OCI-LY1 (cell line): ENCODE measurements around the gene SYK.

Experiments
- H2AFZ ChIP-seq: fragments of 200-600 bp; sonication (generic), shearing (Covaris generic); 2 replicates; pipeline ENCODE4 v1.6.0; 2014; ENCODE audit warnings: antibody characterized with exemption, mild to moderate bottlenecking, low read length
- H3F3A ChIP-seq: fragments of 200-600 bp; sonication (generic), shearing (Covaris generic); 2 replicates; pipeline ENCODE4 v1.6.0; 2014; ENCODE audit warnings: mild to moderate bottlenecking, antibody characterized with exemption, low read length, moderate library complexity; ENCODE audit not compliant: insufficient read depth
- H3K27ac ChIP-seq: fragments of 200-600 bp; sonication (generic); 2 replicates; pipeline ENCODE4 v1.5.1; 2014; ENCODE audit warnings: low read length, mixed run types, mild to moderate bottlenecking, low read depth; ENCODE audit not compliant: poor library complexity, severe bottlenecking
- H3K27me3 ChIP-seq: fragments of 200-600 bp; sonication (generic); 2 replicates; pipeline ENCODE4 v1.6.0; 2014; ENCODE audit warnings: antibody characterized with exemption, mild to moderate bottlenecking, low read length, moderate library complexity; ENCODE audit not compliant: insufficient read depth
- H3K36me3 ChIP-seq: fragments of 200-600 bp; sonication (generic); 2 replicates; pipeline ENCODE4 v1.6.1; 2014; ENCODE audit warnings: mild to moderate bottlenecking, antibody characterized with exemption, low read length, moderate library complexity, mixed read lengths; ENCODE audit not compliant: insufficient read depth
- H3K4me1 ChIP-seq: fragments of 200-600 bp; sonication (generic); 2 replicates; pipeline ENCODE4 v1.5.1; 2014; ENCODE audit warnings: mild to moderate bottlenecking, low read length, moderate library complexity; ENCODE audit not compliant: insufficient read depth, severe bottlenecking
- H3K4me2 ChIP-seq: fragments of 200-600 bp; sonication (generic), shearing (Covaris generic); 2 replicates; pipeline ENCODE4 v1.6.1; 2014; ENCODE audit warnings: low read length
- H3K4me3 ChIP-seq: fragments of 200-600 bp; sonication (generic); 2 replicates; pipeline ENCODE4 v1.5.1; 2014; ENCODE audit warnings: low read length, low read depth, mild to moderate bottlenecking, mixed read lengths; ENCODE audit not compliant: poor library complexity, severe bottlenecking
- H3K79me2 ChIP-seq: fragments of 200-600 bp; shearing (Covaris generic); 2 replicates; pipeline ENCODE4 v1.6.1; 2016; ENCODE audit warnings: mixed run types, low read length, mixed read lengths; ENCODE audit not compliant: insufficient read depth
- H3K9ac ChIP-seq: fragments of 200-600 bp; sonication (generic), shearing (Covaris generic); 2 replicates; pipeline ENCODE4 v1.6.1; 2014; ENCODE audit warnings: mild to moderate bottlenecking, low read length, mixed read lengths
- H3K9me2 ChIP-seq: fragments of 200-600 bp; sonication (generic), shearing (Covaris generic); 2 replicates; pipeline ENCODE4 v1.6.1; 2014; ENCODE audit warnings: low read depth, mild to moderate bottlenecking, low read length, mixed read lengths
- H3K9me3 ChIP-seq: fragments of 200-600 bp; shearing (Covaris generic); 2 replicates; pipeline ENCODE4 v1.6.1; 2014; ENCODE audit warnings: low read length, mixed read lengths
- H4K20me1 ChIP-seq: fragments of 200-600 bp; sonication (generic), shearing (Covaris generic); 2 replicates; pipeline ENCODE4 v1.6.0; 2016; ENCODE audit warnings: mild to moderate bottlenecking, low read length; ENCODE audit not compliant: insufficient read depth
- EZH2 ChIP-seq: fragments of 200-600 bp; sonication (generic), shearing (Covaris generic); IDR thresholded peaks from 2 replicates; pipeline ENCODE4 v1.8.0; 2017; ENCODE audit warnings: borderline replicate concordance, mixed run types, mild to moderate bottlenecking, antibody characterized with exemption, low read length, moderate library complexity, mixed read lengths
- TF ChIP-seq, protein P1 (sequence below): fragments of 200-600 bp; sonication (generic), shearing (Covaris generic); IDR thresholded peaks from 2 replicates; pipeline ENCODE4 v1.5.1; 2017; ENCODE audit warnings: mild to moderate bottlenecking, antibody characterized with exemption, low read length, moderate library complexity, mixed read lengths

The SYK gene

GRCh38 chr9:90840696-90841095 lies 39.1 kb downstream of the SYK start:
- TF ChIP-seq, protein P1, sequence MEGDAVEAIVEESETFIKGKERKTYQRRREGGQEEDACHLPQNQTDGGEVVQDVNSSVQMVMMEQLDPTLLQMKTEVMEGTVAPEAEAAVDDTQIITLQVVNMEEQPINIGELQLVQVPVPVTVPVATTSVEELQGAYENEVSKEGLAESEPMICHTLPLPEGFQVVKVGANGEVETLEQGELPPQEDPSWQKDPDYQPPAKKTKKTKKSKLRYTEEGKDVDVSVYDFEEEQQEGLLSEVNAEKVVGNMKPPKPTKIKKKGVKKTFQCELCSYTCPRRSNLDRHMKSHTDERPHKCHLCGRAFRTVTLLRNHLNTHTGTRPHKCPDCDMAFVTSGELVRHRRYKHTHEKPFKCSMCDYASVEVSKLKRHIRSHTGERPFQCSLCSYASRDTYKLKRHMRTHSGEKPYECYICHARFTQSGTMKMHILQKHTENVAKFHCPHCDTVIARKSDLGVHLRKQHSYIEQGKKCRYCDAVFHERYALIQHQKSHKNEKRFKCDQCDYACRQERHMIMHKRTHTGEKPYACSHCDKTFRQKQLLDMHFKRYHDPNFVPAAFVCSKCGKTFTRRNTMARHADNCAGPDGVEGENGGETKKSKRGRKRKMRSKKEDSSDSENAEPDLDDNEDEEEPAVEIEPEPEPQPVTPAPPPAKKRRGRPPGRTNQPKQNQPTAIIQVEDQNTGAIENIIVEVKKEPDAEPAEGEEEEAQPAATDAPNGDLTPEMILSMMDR: no peak
- TF ChIP-seq EZH2: no peak
- peaks cover 66% of the 10 kb centered on the region for H3K79me2 ChIP-seq

DNA sequence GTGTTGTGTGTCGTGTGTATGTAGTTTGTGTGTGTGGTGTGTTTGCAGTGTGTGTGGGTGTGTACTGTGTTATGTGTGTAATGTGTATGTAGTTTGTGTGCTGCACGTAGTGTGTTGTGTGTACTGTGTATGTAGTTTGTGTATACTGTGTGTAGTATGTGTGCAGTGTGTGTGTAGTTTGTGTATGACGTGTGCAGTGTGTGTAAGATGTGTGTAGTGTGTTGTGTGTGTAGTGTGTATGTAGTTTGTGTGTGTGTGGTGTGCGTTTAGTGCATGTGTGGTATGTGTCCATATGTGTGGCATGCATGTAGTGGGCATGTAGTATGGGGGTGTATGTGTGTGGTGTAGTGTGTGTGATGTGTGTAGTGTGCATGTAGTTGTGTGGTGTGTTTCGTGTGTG lies 39.6 kb downstream of the SYK start:
- TF ChIP-seq EZH2: no peak
- TF ChIP-seq, protein P1: no peak
- H3K27me3 ChIP-seq: no peaks in the 10 kb centered on the region

More at GRCh38 chr9:90840696-90841095, 39.1 kb downstream of the SYK start:
- no peaks in the 10 kb centered on the region for H3K9me2 ChIP-seq
- H3K4me1 ChIP-seq: peaks cover 46% of the 10 kb centered on the region
- no peaks in the 10 kb centered on the region for H3F3A ChIP-seq
- peaks cover 90% of the 10 kb centered on the region for H3K36me3 ChIP-seq
- H3K4me2 ChIP-seq: no peak overlapping the region
- H3K27ac ChIP-seq: no peak overlapping the region
- H3K27me3 ChIP-seq: no peaks in the 10 kb centered on the region
- H3K9ac ChIP-seq: no peak overlapping the region
- no peaks in the 10 kb centered on the region for H4K20me1 ChIP-seq
- no peak overlapping the region for H2AFZ ChIP-seq
- no peak overlapping the region for H3K4me3 ChIP-seq
- H3K9me3 ChIP-seq: no peaks in the 10 kb centered on the region

GRCh38 chr9:90841615-90842014 lies 40.0 kb downstream of the SYK start:
- Histone ChIP-seq H3K9ac (no peak overlapping the region), H3K4me1 (peaks cover 37% of the 10 kb centered on the region), H3K4me2 (no peak overlapping the region; the same call in 1 of the 2 replicates), H2AFZ (no peak overlapping the region), H3K36me3 (peaks cover 93% of the 10 kb centered on the region), H3K4me3 (no peak overlapping the region), H3K9me3 (no peaks in the 10 kb centered on the region), H4K20me1 (no peaks in the 10 kb centered on the region), H3K27me3 (no peaks in the 10 kb centered on the region), H3K27ac (no peak overlapping the region), H3K79me2 (peaks cover 58% of the 10 kb centered on the region), H3K9me2 (no peaks in the 10 kb centered on the region), H3F3A (no peaks in the 10 kb centered on the region)
- no peak for TF ChIP-seq EZH2
- TF ChIP-seq, protein P1: no peak

More for the DNA sequence above, 39.6 kb downstream of the SYK start:
- Histone ChIP-seq H3K4me2 (no peak overlapping the region), H3K9me3 (no peaks in the 10 kb centered on the region), H4K20me1 (no peaks in the 10 kb centered on the region), H3K4me3 (no peak overlapping the region), H3F3A (no peaks in the 10 kb centered on the region), H3K27ac (no peak overlapping the region), H3K4me1 (peaks cover 41% of the 10 kb centered on the region), H3K79me2 (peaks cover 62% of the 10 kb centered on the region), H2AFZ (no peak overlapping the region), H3K9me2 (no peaks in the 10 kb centered on the region), H3K9ac (no peak overlapping the region), H3K36me3 (peaks cover 93% of the 10 kb centered on the region)
